IPS-18c (cell line): ENCODE measurements around the gene ALDH1L1.
"Not testable (repeated sequence)": the region's sequence is repeated elsewhere in the genome, so short reads cannot be mapped to it uniquely, and the experiment has no call there.

Experiments
- H3K4me3 ChIP-seq: 2 replicates; pipeline ENCODE4 v1.7.0; 2013; ENCODE audit warnings: low read depth, mild to moderate bottlenecking, low read length, moderate library complexity; ENCODE audit not compliant: insufficient read depth
- H3K9me3 ChIP-seq: one replicate; pipeline ENCODE4 v1.6.1; 2013; ENCODE audit warnings: mild to moderate bottlenecking, low read length, moderate library complexity; ENCODE audit not compliant: control insufficient read depth, insufficient read depth

Gene ALDH1L1

GRCh38 chr3:126085841-126086240, 94.5 kb downstream of the ALDH1L1 start:
- H3K9me3 ChIP-seq = peaks cover 2% of the 10 kb centered on the region
- H3K4me3 ChIP-seq = no peak overlapping the region

- Histone ChIP-seq H3K9me3 (no peaks in the 10 kb centered on the region), H3K4me3 (no peak overlapping the region)
Measured at GRCh38 chr3:126085276-126085675, 95.1 kb downstream of the ALDH1L1 start.

- H3K9me3 ChIP-seq = no peaks in the 10 kb centered on the region
- no peak overlapping the region for H3K4me3 ChIP-seq
Measured at GRCh38 chr3:126084768-126085180, 95.6 kb downstream of the ALDH1L1 start.

- Histone ChIP-seq H3K4me3 (peak within 1 kb of the TSS; percentile 71), H3K9me3 (no peaks in the 10 kb centered on the region)
Measured at GRCh38 chr3:126083913-126084767, 96.2 kb downstream of the ALDH1L1 start, which contains the start of gene SLC41A3. SLC41A3 (minus strand) TSS chr3:126084124; CDS start chr3:126068219, 15,905 bp downstream.

GRCh38 chr3:126083511-126083912, 96.9 kb downstream of the ALDH1L1 start:
- Histone ChIP-seq H3K9me3 (no peaks in the 10 kb centered on the region), H3K4me3 (peak overlapping the region; percentile 71)

- Histone ChIP-seq H3K9me3 (no peaks in the 10 kb centered on the region), H3K4me3 (peak overlapping the region; percentile 71; the same call in 1 of the 2 replicates)
Measured at GRCh38 chr3:126083138-126083445, 97.3 kb downstream of the ALDH1L1 start.

- H3K4me3 ChIP-seq = no peak overlapping the region
Measured at GRCh38 chr3:126082362-126083137, 97.8 kb downstream of the ALDH1L1 start.

GRCh38 chr3:126081618-126082361, 98.6 kb downstream of the ALDH1L1 start:
- no peaks in the 10 kb centered on the region for H3K9me3 ChIP-seq
- H3K4me3 ChIP-seq = no peak overlapping the region

More at GRCh38 chr3:126082362-126083137, 97.8 kb downstream of the ALDH1L1 start:
- H3K9me3 ChIP-seq = no peaks in the 10 kb centered on the region

GRCh38 chr3:126080970-126081369, 99.4 kb downstream of the ALDH1L1 start:
- no peaks in the 10 kb centered on the region for H3K9me3 ChIP-seq
- H3K4me3 ChIP-seq = no peak overlapping the region

GRCh38 chr3:126078866-126079265, 101.5 kb downstream of the ALDH1L1 start:
- no peaks in the 10 kb centered on the region for H3K9me3 ChIP-seq
- H3K4me3 ChIP-seq = no peak overlapping the region

- no peaks in the 10 kb centered on the region for H3K9me3 ChIP-seq
- H3K4me3 ChIP-seq = no peak overlapping the region
Measured at GRCh38 chr3:126077754-126078153, 102.6 kb downstream of the ALDH1L1 start.

- no peak overlapping the region for H3K4me3 ChIP-seq
Measured at GRCh38 chr3:126076140-126076539, 104.2 kb downstream of the ALDH1L1 start.

GRCh38 chr3:126070146-126070545, 110.2 kb downstream of the ALDH1L1 start:
- H3K9me3 ChIP-seq = no peaks in the 10 kb centered on the region
- H3K4me3 ChIP-seq = no peak overlapping the region

More at GRCh38 chr3:126076140-126076539, 104.2 kb downstream of the ALDH1L1 start:
- H3K9me3 ChIP-seq = no peaks in the 10 kb centered on the region

- no peak overlapping the region for H3K4me3 ChIP-seq
Measured at GRCh38 chr3:126067959-126068358, 112.4 kb downstream of the ALDH1L1 start.

GRCh38 chr3:126066676-126067075, 113.7 kb downstream of the ALDH1L1 start:
- H3K9me3 ChIP-seq, H3K4me3 ChIP-seq: not testable (repeated sequence)

More at GRCh38 chr3:126067959-126068358, 112.4 kb downstream of the ALDH1L1 start:
- no peaks in the 10 kb centered on the region for H3K9me3 ChIP-seq

GRCh38 chr3:126065876-126066275, 114.5 kb downstream of the ALDH1L1 start:
- H3K4me3 ChIP-seq = no peak overlapping the region
- H3K9me3 ChIP-seq = no peaks in the 10 kb centered on the region

GRCh38 chr3:126064627-126065258, 115.6 kb downstream of the ALDH1L1 start:
- Histone ChIP-seq H3K9me3 (no peaks in the 10 kb centered on the region), H3K4me3 (no peak overlapping the region)
